Activated CD4-positive, CD25-positive, alpha-beta regulatory T cell treated with anti-CD3 and anti-CD28 coated beads, Interleukin-2, amount 50 U/mL, for 16 hours (primary cell): ENCODE data around the gene INPP4B.

Source experiments
- DNase-seq: peaks from one replicate; pipeline ENCODE4 v3.0.0-alpha.2; 2020; ENCODE audit warnings: low read depth, low spot score

The INPP4B gene

DNA sequence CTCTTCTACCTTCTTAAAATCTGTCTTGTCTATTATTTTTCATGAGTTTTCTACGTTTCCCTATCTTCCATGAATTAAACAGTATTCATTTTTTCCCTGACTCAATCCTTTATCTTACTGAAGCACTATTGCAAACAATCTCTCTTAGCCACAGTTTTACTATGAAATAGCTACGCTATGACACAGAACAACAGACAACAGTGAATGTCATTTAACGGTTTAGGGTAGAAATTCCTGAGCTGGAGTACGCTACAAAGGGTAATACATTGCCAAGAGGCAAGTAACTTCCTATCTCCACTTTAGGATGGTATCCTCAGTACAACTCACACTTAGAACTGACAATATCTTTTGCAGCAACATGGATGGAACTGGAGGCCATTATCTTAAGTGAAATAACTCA, 552.6 kb downstream of the INPP4B start:
- DNase-seq = no peak

DNA sequence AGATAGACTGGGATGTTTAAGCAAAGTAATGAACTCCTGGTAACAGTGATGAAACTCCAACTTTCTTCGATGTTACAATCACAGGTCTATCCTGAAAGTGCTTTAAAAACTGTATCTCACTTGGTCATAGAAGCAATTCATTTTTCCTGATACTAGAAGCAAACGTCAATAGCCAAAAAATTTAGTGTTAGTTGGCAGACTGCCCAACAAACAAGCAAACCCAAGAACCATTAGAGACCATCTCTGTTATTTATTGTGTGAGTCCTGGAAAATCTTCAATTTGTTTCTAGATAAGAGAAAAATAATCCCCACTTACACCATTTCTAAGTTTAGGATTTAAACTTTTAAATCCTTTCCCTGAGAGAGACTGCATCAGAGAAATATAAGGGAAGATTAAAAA, 553.9 kb downstream of the INPP4B start:
- no peak for DNase-seq

DNA sequence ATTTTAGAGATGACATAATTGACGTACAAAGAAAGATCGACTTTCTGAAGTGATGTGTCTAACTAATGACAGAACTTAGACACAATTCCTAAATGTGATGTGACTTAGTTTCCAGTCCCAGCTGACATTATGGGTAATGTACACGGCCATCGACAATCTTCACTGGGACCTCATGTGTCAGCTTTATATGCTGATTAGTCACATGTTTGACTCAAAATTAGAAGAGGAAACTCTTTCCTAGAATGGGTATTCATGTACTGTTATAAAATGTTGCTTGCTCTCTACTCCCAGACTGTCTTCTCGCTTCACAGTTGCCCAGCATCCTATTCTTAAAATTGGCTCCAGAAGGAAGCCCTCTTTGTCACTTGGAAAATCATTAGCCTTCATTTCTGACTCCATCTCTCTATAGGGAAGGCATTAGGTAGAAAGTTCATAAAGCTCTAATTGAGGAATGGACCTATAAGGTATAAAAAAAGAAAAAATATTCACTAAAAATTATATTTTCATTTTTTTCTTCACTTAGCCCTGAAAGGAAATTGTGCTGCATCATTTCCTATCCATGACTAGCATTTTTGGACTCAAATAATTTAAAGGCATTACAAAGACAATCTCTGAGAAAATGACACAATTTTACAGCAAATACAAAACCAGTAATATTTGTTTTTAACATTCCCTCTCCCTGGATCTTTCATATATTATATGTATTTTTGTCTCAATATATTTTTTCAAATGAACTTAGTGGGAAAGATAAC, 554.6 kb downstream of the INPP4B start:
- DNase-seq = no peak

DNA sequence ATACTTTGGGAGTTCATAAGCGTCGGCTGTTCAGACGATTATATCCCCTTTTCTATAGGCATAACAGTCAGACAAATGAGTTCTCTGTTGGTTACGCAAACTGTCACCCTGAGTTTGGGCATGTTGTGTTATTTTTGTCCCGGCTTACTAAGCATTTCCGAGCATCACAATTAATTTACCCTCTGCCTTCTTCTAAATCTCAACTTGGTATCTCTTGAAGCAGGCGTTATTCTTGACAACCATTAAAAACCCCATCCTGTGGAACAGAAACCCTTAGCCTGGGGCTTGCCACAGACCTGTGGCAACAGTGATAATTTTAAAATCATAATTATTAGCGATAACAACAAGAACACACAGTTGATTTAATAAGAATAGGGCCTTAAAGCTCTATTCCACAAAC, 558.7 kb downstream of the INPP4B start:
- DNase-seq = no peak

DNA sequence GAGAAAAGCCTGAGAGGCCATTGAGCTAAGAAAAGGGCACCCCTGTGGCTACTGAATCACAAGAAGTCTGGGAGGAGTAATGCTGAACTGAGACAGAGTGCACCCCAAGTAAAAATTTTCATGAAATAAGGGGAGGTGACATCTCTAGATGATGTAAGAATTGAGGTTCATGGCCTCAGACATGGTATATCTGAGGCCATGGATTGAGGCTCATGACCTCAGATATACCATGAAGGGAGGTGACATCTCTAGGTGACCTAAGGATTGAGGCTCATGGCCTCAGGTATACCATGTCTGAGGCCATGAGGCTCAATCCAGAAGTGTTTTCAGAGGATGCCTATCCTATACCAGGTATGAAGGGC, 560.9 kb downstream of the INPP4B start:
- no peak for DNase-seq

DNA sequence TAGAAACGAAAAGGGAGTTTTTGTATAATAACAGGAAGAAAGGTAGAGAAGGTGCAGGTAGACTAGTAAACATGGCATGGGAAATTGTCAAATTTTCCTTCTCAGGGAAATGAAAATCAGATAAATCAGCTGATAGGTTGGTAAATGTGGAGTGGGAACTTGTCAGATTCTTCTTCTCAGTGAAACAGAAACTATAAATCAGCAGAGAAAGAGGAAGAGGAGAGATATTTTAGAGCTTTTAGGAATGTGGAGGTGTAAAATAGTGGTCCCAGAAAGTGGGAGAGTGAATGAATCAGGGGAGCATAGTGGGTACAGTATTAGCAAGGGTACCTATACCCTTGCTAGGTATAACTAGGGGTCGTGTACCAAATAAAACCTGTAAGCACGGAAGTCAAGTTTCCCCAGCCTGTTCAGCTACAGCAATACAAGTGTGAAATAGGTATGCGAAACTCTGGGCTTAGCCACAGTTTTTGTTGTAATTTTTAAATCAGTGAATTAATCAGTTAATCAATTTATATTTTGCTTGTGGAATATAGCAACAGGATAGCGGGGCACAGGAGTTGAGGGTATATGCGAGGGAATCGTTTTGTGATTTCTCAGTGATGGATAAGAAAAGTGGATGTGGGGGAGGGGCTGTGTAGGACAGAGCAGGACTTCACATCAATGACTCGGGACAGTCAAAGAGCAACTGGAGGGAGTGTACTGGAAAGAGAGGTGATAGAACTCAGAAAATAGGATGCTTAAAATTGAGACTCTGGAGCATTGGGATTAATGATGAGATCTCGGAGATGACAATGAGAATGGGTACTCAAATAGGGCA, 561.5 kb downstream of the INPP4B start:
- no peak for DNase-seq

DNA sequence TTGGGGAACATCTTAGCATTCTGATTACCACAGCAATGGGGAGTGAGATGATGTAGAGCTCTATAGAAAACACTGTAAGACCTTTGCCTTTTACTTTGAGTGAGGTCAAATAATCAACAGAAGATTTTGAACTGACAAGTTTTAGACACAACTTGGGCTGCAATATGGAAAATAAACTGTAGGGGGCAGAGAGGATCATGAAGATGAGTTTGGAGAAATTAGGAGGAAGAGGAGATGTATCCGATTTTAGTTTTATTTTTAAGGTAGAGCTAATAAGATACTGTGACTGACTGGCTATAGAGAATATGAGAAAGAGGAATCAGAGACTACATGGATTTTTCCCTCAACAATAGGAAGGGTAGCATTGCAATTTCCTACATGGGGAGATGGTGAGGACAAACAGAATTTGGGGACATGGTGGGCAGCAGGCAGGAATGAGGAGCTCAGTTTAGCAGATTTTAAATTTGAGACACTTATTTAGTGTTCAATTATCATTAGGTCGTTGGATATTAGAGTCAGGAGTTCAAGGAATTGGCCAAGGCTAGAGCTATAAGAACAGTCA, 563.1 kb downstream of the INPP4B start:
- peak; percentile 9 for DNase-seq

DNA sequence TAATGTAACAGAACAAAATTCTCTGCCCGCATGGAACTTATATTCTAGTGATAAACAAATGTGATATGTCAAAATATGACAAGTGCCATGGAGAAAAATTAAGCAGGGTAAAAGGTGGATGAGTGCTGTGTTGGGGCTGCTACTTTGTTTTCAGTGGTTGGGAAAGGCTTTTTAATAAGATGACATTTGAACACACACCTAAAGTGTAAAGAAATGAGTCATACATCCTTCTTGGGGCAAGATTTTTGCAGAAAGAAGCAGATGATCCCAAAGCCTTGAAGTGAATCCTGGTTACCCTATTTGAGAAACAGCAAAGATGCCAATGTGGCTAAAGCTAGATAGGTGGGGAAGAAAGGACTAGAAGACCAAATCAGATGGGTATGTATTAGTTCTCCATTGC, 564.1 kb downstream of the INPP4B start:
- DNase-seq = no peak

DNA sequence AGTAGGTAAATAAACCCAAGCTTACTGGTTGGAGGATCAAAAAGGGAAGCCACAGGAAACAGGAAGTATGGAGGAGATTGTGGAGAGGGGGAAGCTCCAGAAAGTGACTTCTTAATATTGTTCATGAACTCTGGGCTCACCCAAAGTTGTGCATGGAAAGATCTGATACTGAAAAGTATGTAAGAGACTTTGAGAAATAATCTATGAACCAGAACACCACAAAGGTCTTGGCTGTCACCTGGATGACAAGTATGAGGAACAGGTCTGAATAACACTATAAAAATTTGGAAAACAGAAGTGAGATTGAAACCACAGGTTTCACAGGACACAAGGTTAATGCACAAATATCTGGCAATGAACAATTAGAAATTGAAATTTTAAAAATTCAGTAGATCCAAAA, 567.4 kb downstream of the INPP4B start:
- DNase-seq = no peak

DNA sequence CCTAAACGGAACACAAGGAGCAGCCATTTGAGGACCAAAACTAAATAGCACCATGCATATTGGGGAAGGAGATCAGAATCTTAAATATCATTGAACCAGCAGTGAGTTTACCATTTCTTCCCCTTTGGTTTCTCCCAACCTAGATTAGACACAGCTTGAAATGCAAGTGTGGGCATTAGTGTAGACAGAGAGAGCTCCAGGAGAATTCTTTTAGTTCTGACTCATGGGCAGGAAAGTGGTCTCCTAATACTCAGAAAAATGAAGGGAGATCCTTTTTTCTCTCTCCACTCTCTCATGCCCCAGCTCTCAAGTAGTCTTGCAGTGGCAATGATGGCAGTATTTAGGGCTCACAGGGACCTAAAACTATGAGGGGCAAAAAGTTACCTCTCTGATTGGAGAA, 567.9 kb downstream of the INPP4B start:
- DNase-seq = no peak

DNA sequence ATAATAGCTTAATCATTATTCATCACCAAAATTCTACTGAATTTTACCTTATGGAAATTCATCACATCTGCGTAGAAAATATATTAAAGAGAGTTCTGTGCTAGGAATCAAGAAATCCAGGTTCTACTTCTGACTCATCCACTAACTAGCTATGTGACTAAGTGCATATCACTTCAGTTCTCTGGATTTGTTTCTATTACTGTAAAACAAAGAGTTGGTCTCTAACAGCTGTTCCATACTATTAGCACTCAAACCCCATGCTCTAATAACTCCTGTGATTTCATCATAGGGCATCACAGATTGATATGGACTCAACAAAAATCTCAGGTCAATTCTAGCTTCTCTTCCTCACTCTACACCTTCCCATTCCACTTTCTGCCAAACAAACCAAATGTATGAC, 572.0 kb downstream of the INPP4B start:
- no peak for DNase-seq

DNA sequence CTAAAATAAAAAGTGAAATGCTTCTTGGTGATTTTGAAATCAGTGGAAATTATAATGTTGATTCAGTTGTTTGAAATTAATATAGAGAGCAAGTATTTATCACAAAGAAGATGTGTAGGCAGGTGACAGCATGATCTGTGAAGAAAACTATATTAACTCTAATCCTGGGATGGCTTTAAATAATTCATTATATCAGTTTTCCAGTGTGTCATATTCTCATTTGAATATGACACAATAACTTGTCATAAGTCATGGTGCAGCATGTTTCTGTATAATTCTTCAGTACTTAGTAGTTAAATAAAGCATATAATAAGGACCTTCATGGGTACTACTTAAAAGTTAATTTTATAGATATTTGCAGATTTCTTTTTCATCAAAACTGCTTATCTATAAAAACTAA, 573.6 kb downstream of the INPP4B start:
- no peak for DNase-seq

DNA sequence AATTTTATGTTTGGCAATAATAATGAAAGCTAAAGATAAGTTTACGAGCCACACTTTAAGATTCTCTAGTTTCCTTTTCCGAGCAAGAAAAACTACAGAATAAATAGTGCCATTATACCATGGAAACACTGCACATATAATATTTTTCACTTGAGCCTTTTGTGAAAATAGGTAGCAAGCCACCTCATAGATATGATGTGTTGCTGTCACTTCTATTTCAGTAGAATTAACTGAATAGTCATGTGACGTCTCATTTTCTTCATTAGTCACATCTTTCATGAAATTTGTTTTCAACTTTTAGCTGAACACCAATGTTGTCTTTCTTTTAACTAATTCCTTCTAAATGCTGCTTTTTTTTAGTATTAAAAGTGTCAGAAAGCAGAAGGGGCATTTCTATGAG, 574.3 kb downstream of the INPP4B start:
- DNase-seq = no peak

DNA sequence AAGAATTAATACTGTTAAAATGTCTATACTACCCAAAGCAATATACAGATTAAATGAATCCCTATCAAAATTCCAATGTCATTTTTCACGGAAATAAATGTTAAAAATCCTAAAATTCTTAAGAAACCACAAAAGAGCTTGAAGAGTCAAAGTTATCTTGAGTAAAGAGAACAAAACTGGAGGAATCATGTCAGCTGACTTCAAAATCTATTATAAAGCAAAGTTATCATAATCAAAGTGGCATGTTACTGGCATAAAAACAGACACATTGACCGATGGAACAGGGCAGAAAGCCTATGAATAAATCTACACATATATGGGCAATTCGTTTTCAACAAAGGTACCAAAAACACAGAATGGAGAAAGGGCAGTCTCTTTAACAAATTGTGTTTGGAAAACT, 579.0 kb downstream of the INPP4B start:
- DNase-seq = no peak

DNA sequence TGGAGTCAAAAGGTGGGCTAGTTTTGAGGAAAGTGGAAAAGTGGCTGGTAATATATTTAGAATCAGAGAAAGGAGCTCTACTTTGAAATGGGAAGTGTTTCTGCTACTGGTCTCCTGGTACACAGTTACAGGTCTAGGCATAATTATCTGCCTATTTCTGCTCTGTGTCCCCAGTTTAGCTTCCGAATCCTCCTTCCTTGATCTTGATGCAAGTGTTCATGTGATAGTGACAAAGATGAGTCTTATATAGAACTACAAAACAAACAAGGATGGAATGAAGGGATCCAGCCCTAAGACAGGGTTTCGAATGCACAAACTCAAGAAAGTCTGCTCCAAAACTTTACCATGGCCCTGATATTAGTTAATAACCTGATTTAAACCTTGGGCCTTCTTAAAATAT, 580.2 kb downstream of the INPP4B start:
- DNase-seq = no peak

DNA sequence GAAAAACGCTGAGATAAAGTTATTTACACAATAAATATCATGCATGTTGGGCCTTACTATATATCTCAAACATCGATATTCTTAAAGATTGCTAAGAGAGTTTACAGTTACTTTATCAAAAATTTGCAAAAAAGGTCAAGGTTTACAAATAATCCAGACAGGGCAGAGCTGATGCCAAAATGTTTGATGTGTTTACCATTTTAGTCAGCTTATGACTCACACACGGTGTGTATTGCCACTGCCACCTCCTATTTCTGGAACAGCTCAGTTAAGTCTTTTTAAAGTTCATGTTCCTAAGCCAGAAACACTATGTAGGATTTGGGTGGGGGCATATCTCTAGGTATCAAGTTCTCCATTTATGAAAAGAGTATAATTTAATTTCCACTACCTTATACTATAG, 580.6 kb downstream of the INPP4B start:
- no peak for DNase-seq

DNA sequence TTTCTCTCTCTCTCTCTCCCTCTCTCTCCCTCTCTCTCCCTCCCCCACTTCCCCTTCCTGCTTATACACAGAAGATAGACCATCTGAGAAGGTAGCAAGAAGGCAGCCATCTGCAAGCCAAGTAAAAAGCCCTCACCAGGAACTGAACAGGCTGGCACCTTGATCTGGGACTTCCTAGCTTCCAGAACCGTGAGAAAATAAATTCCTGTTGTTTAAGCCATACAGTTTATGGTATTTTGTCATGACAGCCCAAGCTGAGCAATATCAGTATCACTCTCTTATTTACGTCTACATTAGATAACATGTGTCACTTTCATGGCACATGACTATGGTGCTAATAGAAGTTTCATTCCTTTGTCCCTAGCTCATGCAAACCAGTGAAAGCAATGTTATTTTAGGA, 581.1 kb downstream of the INPP4B start:
- DNase-seq = no peak

DNA sequence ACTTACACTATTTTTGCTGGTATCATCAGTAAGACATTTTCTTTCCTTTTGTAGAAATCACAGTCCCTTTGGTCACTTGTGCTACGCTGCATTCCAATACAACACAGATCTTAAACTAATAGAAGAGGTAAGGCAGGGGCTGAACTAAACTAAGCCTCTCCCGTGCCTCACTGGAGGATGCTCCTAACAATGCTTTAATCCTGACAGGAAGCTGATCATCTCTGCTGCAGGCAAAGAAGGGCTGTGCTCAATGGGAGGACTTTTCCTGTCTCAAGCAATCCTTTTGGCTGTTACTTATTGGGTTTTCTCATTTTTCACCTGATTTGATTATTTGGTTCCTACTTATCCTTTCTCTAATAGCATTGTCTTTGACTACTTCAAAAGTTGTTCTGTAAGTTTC, 583.1 kb downstream of the INPP4B start:
- no peak for DNase-seq

DNA sequence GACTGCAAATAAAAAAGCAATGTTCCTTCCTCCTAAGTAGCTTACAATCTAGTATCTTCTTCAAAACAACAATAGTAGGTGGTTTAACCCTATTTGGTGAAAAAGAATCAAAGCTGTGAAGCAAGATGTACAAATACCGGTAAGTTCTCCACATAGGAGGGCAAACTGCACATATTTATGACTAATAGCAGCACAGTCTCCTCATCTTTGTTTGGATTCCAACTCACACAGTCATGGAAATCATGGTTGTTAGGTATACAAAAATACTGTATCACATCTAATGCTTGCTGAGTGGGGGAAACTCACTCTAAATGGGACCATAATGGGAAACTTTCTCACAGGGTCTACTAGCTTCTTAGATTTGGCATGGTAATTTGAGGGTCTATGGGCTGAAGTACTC, 597.2 kb downstream of the INPP4B start:
- DNase-seq = no peak

DNA sequence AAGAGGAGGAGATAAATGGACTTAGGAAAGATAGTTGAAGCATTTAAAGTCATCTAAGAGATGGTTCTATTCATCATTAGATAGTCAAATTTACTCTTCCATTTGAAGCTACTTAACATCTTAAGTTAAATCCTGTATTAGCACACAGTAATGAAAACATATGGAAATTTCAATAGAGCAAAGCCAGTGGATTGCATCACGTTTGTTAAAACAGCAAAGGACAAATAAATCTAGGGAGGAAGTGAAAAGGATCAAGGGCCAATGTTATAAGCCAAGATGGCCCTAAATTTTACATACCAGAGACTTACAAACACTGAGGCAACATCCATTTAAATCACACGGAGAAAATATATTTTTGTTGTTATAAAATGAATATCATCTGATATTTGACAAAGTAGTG, 602.8 kb downstream of the INPP4B start:
- DNase-seq = no peak

DNA sequence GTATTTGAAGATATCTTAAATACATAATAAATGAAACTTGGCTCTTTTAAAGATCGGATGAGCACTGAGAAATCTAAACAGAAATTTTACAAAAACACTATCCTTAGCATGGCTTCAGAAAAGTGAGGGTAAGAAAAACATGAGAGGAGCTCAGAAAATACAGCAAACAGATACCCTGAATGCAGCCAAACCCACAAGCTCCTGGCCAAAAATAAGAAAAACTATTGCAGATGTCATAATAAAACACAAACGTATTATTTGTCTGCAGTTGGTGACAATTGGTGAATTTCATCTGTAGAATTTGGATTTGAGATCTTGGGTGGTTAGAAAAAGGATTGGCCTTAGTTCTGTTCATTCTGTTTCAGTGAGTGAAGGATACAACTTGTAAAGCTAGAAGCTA, 603.9 kb downstream of the INPP4B start:
- DNase-seq = no peak

DNA sequence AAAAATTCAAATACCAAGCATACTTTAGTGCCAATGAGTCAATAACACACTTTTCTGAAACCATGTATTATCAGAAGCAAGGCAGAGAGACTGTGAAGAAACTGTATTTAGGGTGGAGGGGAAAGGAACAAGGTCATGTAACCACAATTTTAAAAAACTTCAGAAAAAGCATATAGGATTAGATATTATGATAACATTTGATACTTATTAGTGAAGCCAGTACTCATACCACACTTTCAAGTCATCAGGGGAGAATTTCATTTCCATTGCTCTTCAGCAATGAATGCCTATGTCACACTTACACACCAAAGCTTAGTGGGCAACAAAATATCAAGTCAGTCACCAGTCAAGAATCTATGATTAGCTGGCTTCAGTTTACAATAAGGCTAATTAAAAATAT, 607.5 kb downstream of the INPP4B start:
- no peak for DNase-seq

DNA sequence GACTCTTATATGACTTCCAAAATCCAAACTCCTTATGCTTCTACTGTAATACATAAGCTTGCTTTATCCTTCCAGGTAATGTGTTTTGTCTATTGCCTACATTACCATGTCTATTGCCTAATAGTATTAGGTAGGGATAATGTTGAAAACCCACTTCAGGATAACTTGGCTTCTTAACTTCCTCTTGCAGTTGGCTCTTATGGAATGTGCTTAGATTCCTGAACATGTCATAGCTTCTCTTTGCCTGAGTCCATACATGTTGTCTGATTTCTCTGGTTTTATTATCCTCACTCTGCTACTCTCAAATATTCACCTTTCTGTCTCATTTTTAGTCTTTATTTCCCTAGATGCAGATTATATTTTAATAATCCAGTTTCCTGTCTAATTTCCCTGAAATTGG, 609.8 kb downstream of the INPP4B start:
- no peak for DNase-seq
